HCT116 (cell line): Measurements from ENCODE around the gene ANO4. TPM values are rescaled to one million over a fixed set of nuclear protein-coding genes. Genes with fewer than 3 reads are reported as not detected.

Source experiments
- ATAC-seq: fragments of 200-7000 bp; cut with Tn5 transposase; 2 replicates; pipeline ENCODE4 v1.9.1; 2020; ENCODE audit warnings: mild to moderate bottlenecking, moderate library complexity
- BruUV-seq: library from RNA; stranded (reverse); fragments of 400-500 nt; replicated peaks from 2 replicates; lab custom pipeline; 2021; lab: Mats Ljungman, UMichigan
- CTCF ChIA-PET: fragments of 300-600 bp; sonication (Branson Sonifier 250); formaldehyde crosslinking; loops from one replicate; lab custom pipeline; 2021; ENCODE audit warnings: antibody characterized with exemption; lab: Charles Lee
- POLR2A ChIA-PET: fragments of 300-600, 350-600 bp; sonication (Branson Sonifier 250); formaldehyde crosslinking; loops from one replicate; lab custom pipeline; 2021; ENCODE audit warnings: antibody characterized with exemption; lab: Charles Lee
- RAD21 ChIA-PET, 2 experiments: fragments of 300-600 bp; sonication (Branson Sonifier 250); formaldehyde crosslinking; loops; one replicate each; lab custom pipeline; 2023; ENCODE audit warnings: low total read pairs in 2 of 2; ENCODE audit not compliant: uncharacterized antibody in 2 of 2, unreplicated experiment in 2 of 2, low non-redundant PET in 1 of 2; lab: Charles Lee
- DNase-seq: peaks from one replicate; pipeline ENCODE4 v3.0.0-alpha.2; 2010; ENCODE audit warnings: low read depth, low spot score
- H2AFZ ChIP-seq: fragments of 200-600 bp; shearing (Covaris generic), sonication (generic); 2 replicates; pipeline ENCODE4 v1.6.1; 2017; ENCODE audit warnings: low read depth, mixed run types, mixed read lengths, antibody characterized with exemption, low read length; ENCODE audit not compliant: poor library complexity, severe bottlenecking
- H3K27ac ChIP-seq: 2 replicates; pipeline ENCODE4 v1.5.1; 2012; ENCODE audit warnings: low read depth, low read length
- H3K27me3 ChIP-seq: fragments of 200-600 bp; sonication (generic); 2 replicates; pipeline ENCODE4 v1.6.1; 2016; ENCODE audit warnings: mixed run types, low read length, mixed read lengths; ENCODE audit not compliant: insufficient read depth
- H3K36me3 ChIP-seq, 2 experiments: fragments of 200-500 bp in 1 of 2; fragments of 200-600 bp in 1 of 2; sonication (Bioruptor generic) in 1 of 2; sonication (generic) in 1 of 2; 2 replicates each; pipeline versions ENCODE4 v1.5.1 to v1.6.1; 2014 to 2016; ENCODE audit warnings: low read length in 2 of 2, inconsistent platforms in 1 of 2, mixed read lengths in 1 of 2, mixed run types in 1 of 2; ENCODE audit not compliant: insufficient read depth in 2 of 2, control insufficient read depth in 1 of 2
- H3K4me1 ChIP-seq, 2 experiments: fragments of 200-600 bp in 1 of 2; sonication (generic) in 1 of 2; 2 replicates each; pipeline versions ENCODE4 v1.5.1 to v1.6.1; 2012 to 2017; ENCODE audit warnings: low read length in 2 of 2, inconsistent platforms in 1 of 2, mild to moderate bottlenecking in 1 of 2, mixed read lengths in 1 of 2, mixed run types in 1 of 2, moderate library complexity in 1 of 2; ENCODE audit not compliant: insufficient read depth in 2 of 2, control insufficient read depth in 1 of 2
- H3K4me2 ChIP-seq: fragments of 200-600 bp; sonication (generic); 2 replicates; pipeline ENCODE4 v1.6.1; 2017; ENCODE audit warnings: mixed run types, low read length, mixed read lengths
- H3K4me3 ChIP-seq, 2 experiments: fragments of 200-600 bp in 1 of 2; sonication (generic) in 1 of 2; replicated peaks in 1 of 2; 2 replicates each; pipeline ENCODE4 v1.5.1; 2011 to 2016; ENCODE audit warnings: low read length in 2 of 2, control low read depth in 1 of 2, low read depth in 1 of 2, mild to moderate bottlenecking in 1 of 2, mixed read lengths in 1 of 2, mixed run types in 1 of 2
- H3K79me2 ChIP-seq: fragments of 200-600 bp; sonication (generic); 2 replicates; pipeline ENCODE4 v1.6.1; 2017; ENCODE audit warnings: mild to moderate bottlenecking, mixed run types, low read length, moderate library complexity, mixed read lengths; ENCODE audit not compliant: insufficient read depth
- H3K9ac ChIP-seq: fragments of 200-600 bp; sonication (generic); 2 replicates; pipeline ENCODE4 v1.6.1; 2016; ENCODE audit warnings: low read length, mixed read lengths
- H3K9me2 ChIP-seq: fragments of 200-600 bp; sonication (generic), shearing (Covaris generic); 2 replicates; pipeline ENCODE4 v1.6.1; 2017; ENCODE audit warnings: mixed run types, mild to moderate bottlenecking, moderate library complexity; ENCODE audit not compliant: insufficient read depth
- H3K9me3 ChIP-seq, 2 experiments: fragments of 200-500 bp in 1 of 2; fragments of 200-600 bp in 1 of 2; sonication (Bioruptor generic) in 1 of 2; sonication (generic) in 1 of 2; 2 replicates each; pipeline ENCODE4 v1.6.1; 2014 to 2017; ENCODE audit warnings: low read length in 2 of 2, mixed read lengths in 2 of 2, inconsistent platforms in 1 of 2, low read depth in 1 of 2, mild to moderate bottlenecking in 1 of 2, mixed run types in 1 of 2, moderate library complexity in 1 of 2; ENCODE audit not compliant: control insufficient read depth in 1 of 2, insufficient read depth in 1 of 2
- H4K20me1 ChIP-seq: fragments of 200-600 bp; sonication (generic), shearing (Covaris generic); 2 replicates; pipeline ENCODE4 v1.6.1; 2017; ENCODE audit warnings: mixed run types, mild to moderate bottlenecking, moderate library complexity; ENCODE audit not compliant: insufficient read depth
- CBX3 ChIP-seq: IDR thresholded peaks from 2 replicates; pipeline ENCODE4 v1.6.1; 2012; ENCODE audit warnings: low read depth
- CEBPB ChIP-seq: IDR thresholded peaks from 2 replicates; pipeline ENCODE4 v1.6.1; 2012; ENCODE audit warnings: low read depth
- EGR1 ChIP-seq: IDR thresholded peaks from 2 replicates; pipeline ENCODE4 v1.6.1; 2012; ENCODE audit warnings: low read depth
- EZH2 ChIP-seq: fragments of 200-600 bp; sonication (generic); IDR thresholded peaks from 2 replicates; pipeline ENCODE4 v1.6.1; 2017; ENCODE audit warnings: antibody characterized with exemption, mixed run types
- EZH2phosphoT487 ChIP-seq: fragments of 200-600 bp; IDR thresholded peaks from 2 replicates; pipeline ENCODE4 v1.6.1; 2018; ENCODE audit warnings: antibody characterized with exemption, borderline replicate concordance
- FOSL1 ChIP-seq: IDR thresholded peaks from 2 replicates; pipeline ENCODE4 v1.6.1; 2012; ENCODE audit warnings: low read depth
- POLR2A ChIP-seq: IDR thresholded peaks from 2 replicates; pipeline ENCODE4 v1.7.0; 2011; ENCODE audit warnings: borderline replicate concordance; ENCODE audit not compliant: insufficient read depth, insufficient read length; ENCODE audit errors: extremely low read depth
- RAD21 ChIP-seq: IDR thresholded peaks from 2 replicates; pipeline ENCODE4 v1.6.1; 2012; ENCODE audit warnings: low read depth, mild to moderate bottlenecking
- SRF ChIP-seq: IDR thresholded peaks from 2 replicates; pipeline ENCODE4 v1.6.1; 2012; ENCODE audit warnings: low read depth
- TCF7L2 ChIP-seq: IDR thresholded peaks from 2 replicates; pipeline ENCODE4 v1.7.0; 2011; ENCODE audit warnings: borderline replicate concordance, inconsistent platforms; ENCODE audit not compliant: insufficient read depth, insufficient read length; ENCODE audit errors: extremely low read depth
- ZFX ChIP-seq: fragments of 450-650 bp; IDR thresholded peaks from 2 replicates; pipeline ENCODE4 v1.6.1; 2017
- intact Hi-C: fragments of 100-400 bp; cut with micrococcal nuclease; formaldehyde crosslinking; loops from 2 replicates; pipeline ENCODE4 v1.10.0; 2022
- total RNA-seq: library from RNA; stranded (reverse); gene quantifications from one replicate; pipeline ENCODE4 v1.2.1, GENCODE V29; 2021; ENCODE audit not compliant: unreplicated experiment
- TF ChIP-seq, protein P1 (sequence below), 3 experiments: fragments of 200-600 bp in 1 of 3; sonication (generic) in 1 of 3; IDR thresholded peaks in 2 of 3; conservative IDR thresholded peaks in 1 of 3; 2 replicates each; pipeline ENCODE4 v1.5.1; 2012 to 2017; ENCODE audit warnings: low read depth in 2 of 3, low read length in 2 of 3, antibody characterized with exemption in 1 of 3, borderline replicate concordance in 1 of 3, control low read depth in 1 of 3, mild to moderate bottlenecking in 1 of 3, mixed read lengths in 1 of 3, mixed run types in 1 of 3, moderate library complexity in 1 of 3; ENCODE audit not compliant: insufficient read depth in 1 of 3
- TF ChIP-seq, protein P2 (sequence below): IDR thresholded peaks from 2 replicates; pipeline ENCODE4 v1.6.1; 2012; ENCODE audit warnings: low read depth
- TF ChIP-seq, protein P3 (sequence below): IDR thresholded peaks from 2 replicates; pipeline ENCODE4 v1.6.1; 2011; ENCODE audit warnings: mild to moderate bottlenecking, low read length, moderate library complexity; ENCODE audit not compliant: insufficient replicate concordance; ENCODE audit errors: extremely low read depth

Gene ANO4
- total RNA-seq, 1 experiment from 2014 or later = 1.7 TPM

DNA sequence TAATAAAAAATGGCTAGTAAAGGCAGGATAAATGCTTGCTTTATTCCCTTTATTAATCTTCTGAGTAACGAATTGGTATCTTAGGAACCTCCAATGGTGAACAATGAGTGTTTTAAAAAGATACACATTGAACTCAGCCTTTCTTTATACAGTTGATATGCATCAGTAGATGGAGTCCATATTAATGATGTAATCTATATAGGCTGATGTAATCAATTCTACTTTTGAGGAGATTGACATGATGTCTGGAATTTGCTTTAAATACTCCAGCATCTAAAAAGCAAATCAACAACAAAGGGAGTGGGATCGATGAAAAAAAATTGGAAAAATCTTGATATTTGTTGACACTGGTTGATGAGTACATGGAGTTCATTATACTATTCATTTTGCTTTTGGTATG is 106.2 kb downstream of the ANO4 start:
- H3K4me2 ChIP-seq = no peak overlapping the region
- CTCF ChIA-PET = no interaction called here
- no peak overlapping the region for H3K4me3 ChIP-seq
- no peaks in the 10 kb centered on the region for H3K9me3 ChIP-seq
- H3K9me2 ChIP-seq = no peaks in the 10 kb centered on the region
- DNase-seq (no peak), ATAC-seq (no peak)
- H3K79me2 ChIP-seq = no peaks in the 10 kb centered on the region
- POLR2A ChIA-PET = no interaction called here
- H3K4me1 ChIP-seq = no peaks in the 10 kb centered on the region
- intact Hi-C loops = no loop called here
- H3K9ac ChIP-seq = no peak overlapping the region
- H3K27ac ChIP-seq = no peak overlapping the region
- H3K27me3 ChIP-seq = peaks cover 3% of the 10 kb centered on the region; the same call in 1 of the 2 replicates
- TF ChIP-seq, protein P1, sequence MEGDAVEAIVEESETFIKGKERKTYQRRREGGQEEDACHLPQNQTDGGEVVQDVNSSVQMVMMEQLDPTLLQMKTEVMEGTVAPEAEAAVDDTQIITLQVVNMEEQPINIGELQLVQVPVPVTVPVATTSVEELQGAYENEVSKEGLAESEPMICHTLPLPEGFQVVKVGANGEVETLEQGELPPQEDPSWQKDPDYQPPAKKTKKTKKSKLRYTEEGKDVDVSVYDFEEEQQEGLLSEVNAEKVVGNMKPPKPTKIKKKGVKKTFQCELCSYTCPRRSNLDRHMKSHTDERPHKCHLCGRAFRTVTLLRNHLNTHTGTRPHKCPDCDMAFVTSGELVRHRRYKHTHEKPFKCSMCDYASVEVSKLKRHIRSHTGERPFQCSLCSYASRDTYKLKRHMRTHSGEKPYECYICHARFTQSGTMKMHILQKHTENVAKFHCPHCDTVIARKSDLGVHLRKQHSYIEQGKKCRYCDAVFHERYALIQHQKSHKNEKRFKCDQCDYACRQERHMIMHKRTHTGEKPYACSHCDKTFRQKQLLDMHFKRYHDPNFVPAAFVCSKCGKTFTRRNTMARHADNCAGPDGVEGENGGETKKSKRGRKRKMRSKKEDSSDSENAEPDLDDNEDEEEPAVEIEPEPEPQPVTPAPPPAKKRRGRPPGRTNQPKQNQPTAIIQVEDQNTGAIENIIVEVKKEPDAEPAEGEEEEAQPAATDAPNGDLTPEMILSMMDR (IDR thresholded peaks at IDR 0.05 in 2 of 3, conservative IDR thresholded peaks at IDR 0.05 in 1 of 3; ENCODE audit: borderline replicate concordance in 1 of 3, insufficient read depth in 1 of 3, low read depth in 2 of 3, low read length in 2 of 3) = no peak
- no peak for TF ChIP-seq EGR1
- TF ChIP-seq RAD21 = no peak
- TF ChIP-seq TCF7L2 = no peak
- no peak for TF ChIP-seq EZH2phosphoT487
- TF ChIP-seq, protein P2, sequence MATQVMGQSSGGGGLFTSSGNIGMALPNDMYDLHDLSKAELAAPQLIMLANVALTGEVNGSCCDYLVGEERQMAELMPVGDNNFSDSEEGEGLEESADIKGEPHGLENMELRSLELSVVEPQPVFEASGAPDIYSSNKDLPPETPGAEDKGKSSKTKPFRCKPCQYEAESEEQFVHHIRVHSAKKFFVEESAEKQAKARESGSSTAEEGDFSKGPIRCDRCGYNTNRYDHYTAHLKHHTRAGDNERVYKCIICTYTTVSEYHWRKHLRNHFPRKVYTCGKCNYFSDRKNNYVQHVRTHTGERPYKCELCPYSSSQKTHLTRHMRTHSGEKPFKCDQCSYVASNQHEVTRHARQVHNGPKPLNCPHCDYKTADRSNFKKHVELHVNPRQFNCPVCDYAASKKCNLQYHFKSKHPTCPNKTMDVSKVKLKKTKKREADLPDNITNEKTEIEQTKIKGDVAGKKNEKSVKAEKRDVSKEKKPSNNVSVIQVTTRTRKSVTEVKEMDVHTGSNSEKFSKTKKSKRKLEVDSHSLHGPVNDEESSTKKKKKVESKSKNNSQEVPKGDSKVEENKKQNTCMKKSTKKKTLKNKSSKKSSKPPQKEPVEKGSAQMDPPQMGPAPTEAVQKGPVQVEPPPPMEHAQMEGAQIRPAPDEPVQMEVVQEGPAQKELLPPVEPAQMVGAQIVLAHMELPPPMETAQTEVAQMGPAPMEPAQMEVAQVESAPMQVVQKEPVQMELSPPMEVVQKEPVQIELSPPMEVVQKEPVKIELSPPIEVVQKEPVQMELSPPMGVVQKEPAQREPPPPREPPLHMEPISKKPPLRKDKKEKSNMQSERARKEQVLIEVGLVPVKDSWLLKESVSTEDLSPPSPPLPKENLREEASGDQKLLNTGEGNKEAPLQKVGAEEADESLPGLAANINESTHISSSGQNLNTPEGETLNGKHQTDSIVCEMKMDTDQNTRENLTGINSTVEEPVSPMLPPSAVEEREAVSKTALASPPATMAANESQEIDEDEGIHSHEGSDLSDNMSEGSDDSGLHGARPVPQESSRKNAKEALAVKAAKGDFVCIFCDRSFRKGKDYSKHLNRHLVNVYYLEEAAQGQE = no peak
- TF ChIP-seq SRF = no peak
- TF ChIP-seq EZH2 = no peak
- TF ChIP-seq FOSL1 = no peak
- no peak for TF ChIP-seq ZFX
- TF ChIP-seq CEBPB = no peak
- TF ChIP-seq CBX3 = no peak
- TF ChIP-seq POLR2A = no peak
- TF ChIP-seq, protein P3, sequence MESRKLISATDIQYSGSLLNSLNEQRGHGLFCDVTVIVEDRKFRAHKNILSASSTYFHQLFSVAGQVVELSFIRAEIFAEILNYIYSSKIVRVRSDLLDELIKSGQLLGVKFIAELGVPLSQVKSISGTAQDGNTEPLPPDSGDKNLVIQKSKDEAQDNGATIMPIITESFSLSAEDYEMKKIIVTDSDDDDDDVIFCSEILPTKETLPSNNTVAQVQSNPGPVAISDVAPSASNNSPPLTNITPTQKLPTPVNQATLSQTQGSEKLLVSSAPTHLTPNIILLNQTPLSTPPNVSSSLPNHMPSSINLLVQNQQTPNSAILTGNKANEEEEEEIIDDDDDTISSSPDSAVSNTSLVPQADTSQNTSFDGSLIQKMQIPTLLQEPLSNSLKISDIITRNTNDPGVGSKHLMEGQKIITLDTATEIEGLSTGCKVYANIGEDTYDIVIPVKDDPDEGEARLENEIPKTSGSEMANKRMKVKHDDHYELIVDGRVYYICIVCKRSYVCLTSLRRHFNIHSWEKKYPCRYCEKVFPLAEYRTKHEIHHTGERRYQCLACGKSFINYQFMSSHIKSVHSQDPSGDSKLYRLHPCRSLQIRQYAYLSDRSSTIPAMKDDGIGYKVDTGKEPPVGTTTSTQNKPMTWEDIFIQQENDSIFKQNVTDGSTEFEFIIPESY = no peak
- RAD21 ChIA-PET = no interaction called here
- BruUV-seq = no TSS peak
- no peak overlapping the region for H2AFZ ChIP-seq
- no peaks in the 10 kb centered on the region for H4K20me1 ChIP-seq
- no peaks in the 10 kb centered on the region for H3K36me3 ChIP-seq
